HG03439 (cell line): ENCODE results near the gene ABCB6.
A peak's percentile ranks its signal among the peaks of the same experiment; 100 is the strongest.

Experiments
- ATAC-seq: cut with Tn5 transposase; IDR thresholded peaks from one replicate; pipeline ENCODE4 v1.9.1; 2021; ENCODE audit warnings: mild to moderate bottlenecking, moderate library complexity; ENCODE audit not compliant: unreplicated experiment

Gene ABCB6

GRCh38 chr2:219245899-219246230, 27.1 kb upstream of the ABCB6 start:
- no peak for ATAC-seq

GRCh38 chr2:219245148-219245898, 26.6 kb upstream of the ABCB6 start, which contains the start of the genes GLB1L and STK16:
Gene GLB1L (minus strand): TSS chr2:219245444. CDS start chr2:219243573, 1,871 bp downstream.
Gene STK16 (plus strand): TSS chr2:219245479. CDS start chr2:219246000, 521 bp downstream.
- peak; percentile 85 for ATAC-seq

- ATAC-seq = no peak
These were observed 26.0 kb upstream of the ABCB6 start for GRCh38 chr2:219244789-219245147.

- ATAC-seq = no peak
These were observed 24.6 kb upstream of the ABCB6 start for GRCh38 chr2:219243291-219243761.

- ATAC-seq = no peak
These were observed 15.6 kb upstream of the ABCB6 start for GRCh38 chr2:219234331-219234730.

GRCh38 chr2:219230059-219230540, 11.3 kb upstream of the ABCB6 start:
- peak; percentile 5 for ATAC-seq

- peak; percentile 92 for ATAC-seq
These were observed 10.7 kb upstream of the ABCB6 start, which contains the start of the genes ANKZF1 and ATG9A for GRCh38 chr2:219229305-219230058. Gene ANKZF1 (plus strand): TSS chr2:219229806. CDS start chr2:219230258, 452 bp downstream. Gene ATG9A (minus strand): TSS chr2:219229636. CDS start chr2:219228024, 1,612 bp downstream.

GRCh38 chr2:219228911-219229304, 10.2 kb upstream of the ABCB6 start:
- ATAC-seq = peak; percentile 4

- no peak for ATAC-seq
These were observed 9.5 kb upstream of the ABCB6 start for GRCh38 chr2:219228041-219228910.

GRCh38 chr2:219225350-219225749, 6.6 kb upstream of the ABCB6 start:
- ATAC-seq = no peak

GRCh38 chr2:219223831-219224610, 5.3 kb upstream of the ABCB6 start:
- no peak for ATAC-seq

GRCh38 chr2:219221957-219222518, 3.3 kb upstream of the ABCB6 start:
- no peak for ATAC-seq

- ATAC-seq = no peak
These were observed 2.1 kb upstream of the ABCB6 start for GRCh38 chr2:219220652-219221402.

- ATAC-seq = no peak
These were observed 1.2 kb upstream of the ABCB6 start for GRCh38 chr2:219219784-219220532.

- ATAC-seq = peak; percentile 18
These were observed 484 bp downstream of the ABCB6 start for GRCh38 chr2:219218217-219218731.

GRCh38 chr2:219216535-219216915, 2.2 kb downstream of the ABCB6 start:
- ATAC-seq = no peak

GRCh38 chr2:219215871-219216534, 2.8 kb downstream of the ABCB6 start:
- ATAC-seq = no peak
